Lung microvascular endothelial cell (primary cell): ENCODE results near the gene RALB. TPM values are rescaled to one million over a fixed set of nuclear protein-coding genes. Genes with fewer than 3 reads are reported as not detected.
"Not testable (repeated sequence)": the region's sequence is repeated elsewhere in the genome, so short reads cannot be mapped to it uniquely, and the experiment has no call there.

Source experiments
- DNase-seq, 2 donors: peaks; one replicate each; pipeline versions ENCODE4 v3.0.0 to v3.0.0-alpha.2; 2010; ENCODE audit warnings: low read depth in 2 of 2
- total RNA-seq: library from RNA; depleted of rRNA; stranded (reverse); fragments of >200 nt; gene quantifications from 2 replicates; pipeline ENCODE4 v1.2.1, GENCODE V29; 2014

The RALB gene
- total RNA-seq, 1 donor from 2014 or later: 135 TPM

GRCh38 chr2:120293096-120294007, 40.7 kb downstream of the RALB start:
- DNase-seq: no peak

DNA sequence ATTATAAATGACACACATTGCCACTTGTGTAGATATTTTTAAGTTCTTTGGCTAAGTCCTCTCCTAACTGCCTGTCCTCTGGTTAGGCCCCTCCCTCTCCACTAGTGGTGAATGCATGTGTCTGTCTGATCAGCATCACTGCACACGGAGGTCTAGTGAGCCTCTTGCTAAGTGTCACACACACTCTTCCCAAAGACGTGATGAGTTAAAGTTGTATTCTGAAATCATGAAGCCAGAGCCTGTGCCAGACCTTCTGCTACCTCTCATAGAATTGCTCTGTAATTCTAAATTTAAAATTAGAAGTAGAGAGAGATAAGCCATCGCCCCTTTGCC, 41.3 kb downstream of the RALB start:
- no peak for DNase-seq

DNA sequence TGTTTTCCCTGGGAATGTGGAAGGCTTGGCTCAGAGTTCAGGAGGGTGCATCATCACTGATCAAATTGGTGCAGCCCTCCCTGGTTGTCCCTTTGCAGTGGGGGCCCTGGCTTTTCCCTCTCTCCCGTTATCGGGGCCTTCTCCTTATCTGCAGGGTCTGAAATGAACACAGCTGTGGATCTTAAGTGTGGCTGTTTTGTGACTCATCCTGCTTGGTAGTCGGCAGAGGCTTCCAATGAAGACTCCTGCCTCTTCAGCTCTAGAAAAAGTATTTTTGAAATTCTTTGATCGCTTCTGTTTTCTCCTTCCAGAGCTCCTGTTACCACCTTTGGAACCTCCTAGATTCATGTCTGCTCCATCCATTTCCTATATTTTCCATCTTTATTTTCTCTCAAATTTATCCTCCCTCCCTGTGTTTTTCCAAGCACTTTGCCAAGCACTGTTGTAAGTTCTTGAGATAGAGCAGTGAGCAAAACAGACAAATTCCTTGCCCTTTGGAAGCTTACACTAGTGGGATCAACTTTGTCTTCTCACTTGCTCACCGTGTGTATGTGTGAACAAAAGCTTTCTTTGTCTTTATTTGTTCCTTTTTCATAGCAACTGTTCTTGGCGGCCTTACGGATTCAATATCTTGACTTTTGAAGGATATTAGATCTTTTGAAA, 45.7 kb downstream of the RALB start:
- DNase-seq: no peak

DNA sequence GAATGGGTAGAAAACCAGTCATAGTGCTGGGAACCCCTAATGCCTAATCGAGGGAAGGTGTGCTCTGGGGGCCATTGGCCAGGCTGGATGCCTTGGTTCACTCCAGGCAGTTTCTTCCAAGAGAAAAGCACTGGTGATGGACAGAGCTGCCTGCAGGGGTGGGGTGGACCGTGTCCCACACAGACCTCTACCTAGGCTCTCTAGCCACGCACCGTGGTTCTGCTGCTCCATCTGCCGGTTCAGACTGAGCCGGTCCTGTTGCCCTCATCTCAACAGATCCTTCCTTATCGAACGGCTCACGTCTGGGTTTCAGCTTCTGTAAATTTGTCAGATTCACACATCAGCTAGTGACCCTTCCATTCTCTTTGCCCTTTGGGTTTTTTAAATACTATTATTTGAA, 46.4 kb downstream of the RALB start:
- no peak for DNase-seq

DNA sequence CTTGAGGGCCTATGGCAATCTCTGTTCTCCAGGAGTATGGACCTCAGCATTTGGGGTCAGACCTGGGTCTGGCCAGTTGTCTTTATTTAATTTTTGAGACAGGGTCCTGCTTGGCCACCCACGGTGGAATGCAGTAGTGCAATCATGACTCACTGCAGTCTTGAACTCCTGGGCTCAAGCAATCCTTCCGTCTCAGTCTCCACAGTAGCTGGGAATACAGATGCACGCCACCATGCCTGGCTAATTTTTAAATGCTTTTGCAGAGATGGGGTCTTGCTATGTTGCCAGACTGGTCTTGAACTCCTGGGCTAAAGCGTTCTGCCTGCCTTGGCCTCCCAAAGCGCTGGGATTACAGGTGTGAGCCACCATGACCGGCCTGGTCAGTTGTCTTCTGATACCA, 46.9 kb downstream of the RALB start:
- no peak for DNase-seq

- no peak for DNase-seq
Measured at GRCh38 chr2:120300385-120300784, 47.7 kb downstream of the RALB start.

GRCh38 chr2:120301284-120301683, 48.6 kb downstream of the RALB start:
- no peak for DNase-seq

- DNase-seq: no peak
Measured at GRCh38 chr2:120302301-120302700, 49.6 kb downstream of the RALB start.

DNA sequence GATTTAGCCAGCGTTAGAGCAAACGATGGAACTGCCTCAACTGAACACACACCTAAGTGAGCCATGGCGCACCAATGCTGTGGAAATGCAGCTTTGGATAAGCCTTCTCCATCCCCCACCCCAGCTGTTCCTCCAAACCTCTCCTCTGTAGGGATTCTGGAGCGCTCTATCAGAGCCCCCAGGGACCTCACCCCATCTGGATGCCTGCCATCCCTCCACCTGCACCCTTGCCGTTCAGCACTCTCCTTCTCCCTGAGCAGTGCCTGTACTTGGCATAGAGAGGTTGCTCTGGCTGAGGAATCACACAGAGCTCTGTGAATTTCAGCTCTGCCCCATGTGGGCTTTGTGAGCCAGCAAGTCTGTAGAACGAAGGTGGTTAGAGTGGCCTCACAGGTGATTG, 50.5 kb downstream of the RALB start:
- DNase-seq: no peak

DNA sequence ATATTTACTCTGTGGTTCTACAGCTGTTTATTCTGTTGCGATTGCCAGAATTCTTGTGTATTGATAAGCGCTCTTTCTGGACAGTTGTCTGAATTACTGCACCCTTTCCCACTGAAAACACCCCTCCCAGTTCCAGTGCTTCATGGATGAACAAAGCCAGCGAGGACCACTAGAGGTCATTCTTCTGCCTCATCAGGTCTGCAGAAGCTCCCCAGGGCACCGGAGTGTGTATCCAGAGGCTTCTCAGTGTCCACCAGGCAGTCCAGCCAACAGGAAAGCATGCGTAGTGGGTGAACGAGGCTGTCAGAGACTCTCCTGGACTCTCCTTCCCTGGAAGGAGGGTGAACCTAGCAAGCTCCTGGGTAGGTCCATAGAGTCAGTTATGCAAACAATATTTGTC, 52.6 kb downstream of the RALB start:
- DNase-seq: peak in 1 of 2 donors; percentile 24

DNA sequence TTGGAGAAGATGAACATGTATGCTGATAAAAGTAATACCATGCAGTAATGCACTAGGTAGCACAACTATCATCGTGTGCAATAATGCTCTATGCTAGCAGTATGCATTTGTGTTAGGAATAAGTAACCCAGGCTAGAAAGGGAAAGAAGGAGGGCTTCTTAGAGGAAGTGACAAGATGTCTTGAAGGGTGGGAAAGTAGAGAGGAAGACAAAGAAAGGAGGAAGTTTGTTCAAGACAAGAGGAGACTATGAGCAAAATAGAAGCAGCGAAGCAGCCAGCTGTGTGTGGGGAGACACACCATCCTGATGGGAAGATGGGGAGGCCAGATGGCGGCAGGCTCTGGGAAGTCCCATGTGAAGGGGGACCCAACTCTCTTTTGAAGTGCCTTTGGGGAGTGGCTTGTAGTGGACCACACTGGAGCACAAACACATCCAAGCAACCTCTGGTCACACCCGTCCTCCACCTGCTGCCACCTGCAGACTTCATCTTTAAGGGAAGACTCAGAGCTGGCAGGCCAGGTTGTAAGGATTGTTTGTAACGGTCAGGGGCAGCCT, 53.4 kb downstream of the RALB start:
- no peak for DNase-seq

DNA sequence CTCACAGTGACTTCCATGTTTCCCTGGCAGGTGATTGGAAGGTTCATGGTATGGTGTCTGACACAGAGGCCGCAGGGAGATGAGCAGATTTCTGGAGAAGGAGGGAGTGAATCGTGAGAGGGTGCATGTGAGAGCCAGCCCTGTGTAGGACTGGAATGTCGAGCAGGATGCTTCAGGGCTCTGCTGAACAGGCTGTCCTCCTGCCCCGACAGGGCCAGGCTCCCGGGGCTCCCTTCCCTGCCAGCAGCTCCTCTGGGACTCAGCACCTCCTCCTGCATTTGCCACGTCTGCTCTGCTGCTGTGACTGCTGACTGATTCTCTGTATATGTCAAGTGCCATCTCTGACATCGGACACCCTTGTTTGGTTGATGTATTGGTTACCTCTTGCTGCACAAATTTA, 54.8 kb downstream of the RALB start:
- DNase-seq: no peak

DNA sequence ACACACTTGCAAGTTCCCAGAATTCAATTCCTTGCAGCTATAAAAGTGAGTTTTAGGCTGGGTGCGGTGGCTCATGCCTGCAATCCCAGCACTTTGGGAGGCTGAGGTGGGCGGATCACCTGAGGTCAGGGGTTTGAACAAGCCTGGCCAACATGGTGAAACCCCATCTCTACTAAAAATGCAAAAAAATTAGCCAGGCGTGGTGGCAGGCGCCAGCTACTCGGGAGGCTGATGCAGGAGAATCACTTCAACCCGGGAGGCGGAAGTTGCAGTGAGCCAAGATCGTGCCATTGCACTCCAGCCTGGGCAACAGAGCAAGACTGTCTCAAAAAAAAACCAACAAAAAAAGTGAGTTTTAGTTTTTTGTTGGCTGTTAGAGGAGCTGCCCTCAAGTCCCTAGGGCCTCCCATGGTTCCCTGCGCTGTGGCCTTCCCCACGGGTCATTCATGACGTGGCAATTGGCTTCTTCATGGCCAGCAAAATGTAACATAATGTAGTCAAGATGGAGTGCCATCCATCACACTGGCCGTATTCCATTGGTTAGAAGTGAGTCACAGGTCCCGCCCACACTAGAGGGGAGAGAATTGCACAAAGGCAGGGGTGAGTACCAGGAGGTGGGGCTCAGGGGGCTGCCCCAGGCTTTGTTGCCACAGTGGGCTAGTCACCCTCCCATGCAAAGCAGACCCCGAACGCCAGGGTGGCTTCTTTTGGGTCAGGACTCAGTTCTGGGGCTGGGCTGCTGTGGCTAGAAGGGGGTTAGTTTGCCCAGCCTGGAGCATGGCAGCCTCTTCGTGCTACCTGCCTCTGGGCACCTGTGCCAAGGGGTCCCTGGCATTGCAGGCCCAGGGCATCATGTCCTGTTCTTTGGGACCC, 55.6 kb downstream of the RALB start:
- DNase-seq: no peak

DNA sequence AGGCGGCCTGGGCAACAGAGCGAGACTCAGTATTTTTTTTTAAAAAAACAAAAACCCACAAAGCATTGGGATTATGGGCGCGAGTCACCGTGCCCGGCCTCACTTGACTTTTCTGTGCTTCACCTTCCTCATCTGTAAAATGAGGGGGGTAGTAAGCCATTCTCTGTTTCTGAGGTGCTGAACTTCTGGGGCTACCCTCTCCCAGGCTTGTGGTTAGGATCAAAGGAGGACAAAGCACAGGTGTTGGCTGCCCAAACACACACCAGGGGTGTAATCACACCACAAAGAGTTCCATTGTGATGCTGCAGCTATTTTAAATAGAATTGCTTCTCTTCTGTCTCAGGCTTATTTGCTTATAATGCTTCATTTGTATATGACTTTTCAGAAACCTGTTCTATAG, 57.5 kb downstream of the RALB start:
- DNase-seq: no peak

- DNase-seq: not testable (repeated sequence)
Measured at GRCh38 chr2:120310841-120311240, 58.2 kb downstream of the RALB start.

GRCh38 chr2:120312076-120312475, 59.4 kb downstream of the RALB start:
- DNase-seq: no peak

DNA sequence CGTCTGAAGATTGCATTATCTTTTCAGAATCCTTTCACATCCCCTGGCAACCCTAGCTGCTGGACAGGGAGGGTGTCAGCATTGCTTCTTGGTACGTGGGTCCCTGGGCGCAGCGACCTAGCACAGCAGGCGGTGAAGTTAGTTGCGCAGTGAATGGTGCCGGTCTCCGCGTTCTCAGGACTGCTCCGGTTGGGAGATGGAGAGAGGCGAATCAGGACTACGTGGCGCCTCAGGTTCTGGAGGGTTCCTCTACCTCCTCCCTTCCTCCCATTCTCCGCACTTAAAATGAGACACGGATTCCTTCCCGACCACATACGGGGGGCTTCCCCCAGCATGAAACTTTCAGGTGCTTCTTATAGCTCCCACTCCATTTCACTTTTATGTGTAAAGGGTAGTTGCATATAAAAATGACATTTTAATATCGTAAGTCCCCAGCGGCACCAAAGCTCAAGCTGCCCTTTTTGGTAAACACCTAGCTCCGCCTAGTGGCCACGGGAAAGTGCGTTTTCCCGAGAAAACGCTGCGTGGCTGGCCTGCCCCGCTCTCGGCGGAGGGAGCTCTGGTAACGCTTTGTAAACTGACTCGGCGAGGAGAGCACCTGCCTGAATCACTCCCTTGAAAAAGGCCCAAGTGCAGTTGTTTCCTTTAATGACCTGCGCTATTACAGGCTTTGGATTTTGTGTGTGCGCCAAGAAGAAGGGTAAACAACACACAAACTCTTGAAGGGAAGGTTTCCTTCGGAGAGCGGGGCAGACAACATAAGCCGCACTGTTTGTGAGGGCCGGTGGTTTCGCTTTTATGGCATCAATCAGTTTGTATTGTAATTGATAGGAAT, 60.4 kb downstream of the RALB start:
- DNase-seq: peak; percentile 88 to 90

DNA sequence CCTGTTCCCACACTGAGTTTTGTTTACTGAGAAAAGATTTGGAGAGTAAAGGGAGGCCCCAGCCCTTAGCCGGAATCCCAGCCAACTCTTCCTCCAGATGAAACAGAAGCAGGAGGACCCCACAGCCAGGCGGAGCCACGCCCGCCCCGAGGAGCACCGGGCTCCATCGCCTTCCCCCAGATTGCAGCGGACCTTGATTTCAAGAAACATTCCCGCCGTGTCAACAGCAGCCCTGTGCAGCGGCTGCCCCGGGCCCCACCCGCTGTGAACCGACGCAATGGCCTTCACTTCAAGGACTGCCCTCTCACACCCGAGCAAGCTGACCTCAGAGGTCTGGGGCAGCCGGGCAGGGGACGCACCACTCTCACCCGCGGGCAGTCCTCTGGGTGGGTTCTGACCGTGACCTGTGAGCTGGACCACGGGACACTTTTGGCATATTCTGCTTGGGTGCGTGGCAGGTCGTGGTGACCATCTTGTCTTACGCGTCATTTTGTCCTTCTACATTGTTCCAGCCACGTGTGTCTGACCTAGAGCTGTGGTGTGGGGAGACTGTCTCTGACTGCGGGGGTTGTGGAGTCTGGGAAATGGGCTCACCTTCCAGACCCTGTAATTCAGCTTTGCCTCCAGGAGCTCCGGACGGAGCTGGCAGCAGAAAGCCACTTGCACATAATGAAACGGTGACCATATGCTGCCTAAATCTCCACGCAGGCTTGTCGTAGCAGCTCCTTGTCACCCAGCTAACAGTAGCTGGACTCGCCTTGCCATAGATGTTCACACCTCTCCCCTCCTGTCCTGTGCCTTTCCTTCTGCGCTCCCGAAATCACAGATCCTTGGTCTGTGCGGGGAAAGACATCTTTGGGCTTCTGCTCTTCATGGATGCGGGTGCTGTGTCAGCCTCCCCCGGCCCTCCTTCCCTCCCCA, 61.3 kb downstream of the RALB start:
- no peak for DNase-seq

- peak in 1 of 2 donors; percentile 79 for DNase-seq
Measured at GRCh38 chr2:120314690-120315366, 62.2 kb downstream of the RALB start.
